ENCODE measurements around the gene ADGRD1. TPM values are rescaled to one million over a fixed set of nuclear protein-coding genes. Genes with fewer than 3 reads are reported as not detected.
"Not testable (repeated sequence)": the region's sequence is repeated elsewhere in the genome, so short reads cannot be mapped to it uniquely, and the experiment has no call there.

The ADGRD1 gene
- total RNA-seq, 3 donors from 2014 or later: 11.6 to 47.5 (median 18.7) TPM

- Histone ChIP-seq H3K4me1 (no peaks in the 10 kb centered on the region), H3K9me3 (no peaks in the 10 kb centered on the region), H3K4me3 (no peak overlapping the region), H3K27me3 (peaks cover 0 to 3% of the 10 kb centered on the region in 2 donors), H3K36me3 (no peaks in the 10 kb centered on the region), H3K27ac (no peak overlapping the region)
- no peak for DNase-seq (ENCODE audit: low spot score in 2 of 2)
- TF ChIP-seq POLR2AphosphoS5 (IDR thresholded peaks at IDR 0.05) (no peak), POLR2A (IDR thresholded peaks at IDR 0.05) (no peak), CTCF (IDR thresholded peaks at IDR 0.05) (no peak)
- intact Hi-C loops (cut with DNase I; ENCODE audit: low total_unique reads): no loop called here
Observed at GRCh38 chr12:131066207-131066885, 112.6 kb downstream of the ADGRD1 start.

GRCh38 chr12:131066886-131067490, 113.3 kb downstream of the ADGRD1 start:
- H3K9me3 ChIP-seq: no peaks in the 10 kb centered on the region
- intact Hi-C loops (cut with DNase I; ENCODE audit: low total_unique reads): no loop called here
- H3K27ac ChIP-seq: no peak overlapping the region
- no peaks in the 10 kb centered on the region for H3K36me3 ChIP-seq
- no peak overlapping the region for H3K4me3 ChIP-seq
- H3K4me1 ChIP-seq: no peaks in the 10 kb centered on the region
- no peak for DNase-seq (ENCODE audit: low spot score in 2 of 2)
- TF ChIP-seq POLR2A (IDR thresholded peaks at IDR 0.05) (no peak), CTCF (IDR thresholded peaks at IDR 0.05) (no peak), POLR2AphosphoS5 (IDR thresholded peaks at IDR 0.05) (no peak)
- H3K27me3 ChIP-seq: no peaks in the 10 kb centered on the region

GRCh38 chr12:131067981-131068851, 114.5 kb downstream of the ADGRD1 start:
- Histone ChIP-seq H3K4me3 (no peak overlapping the region), H3K9me3 (no peaks in the 10 kb centered on the region), H3K27me3 (no peaks in the 10 kb centered on the region), H3K27ac (no peak overlapping the region), H3K4me1 (no peaks in the 10 kb centered on the region), H3K36me3 (no peaks in the 10 kb centered on the region)
- DNase-seq (ENCODE audit: low spot score in 2 of 2): no peak
- intact Hi-C loops (cut with DNase I; ENCODE audit: low total_unique reads): no loop called here
- TF ChIP-seq POLR2AphosphoS5 (IDR thresholded peaks at IDR 0.05) (no peak), POLR2A (IDR thresholded peaks at IDR 0.05) (no peak), CTCF (IDR thresholded peaks at IDR 0.05) (no peak)

- H3K27ac ChIP-seq; intact Hi-C loops (cut with DNase I; ENCODE audit: low total_unique reads); H3K27me3 ChIP-seq; H3K4me3 ChIP-seq; DNase-seq (ENCODE audit: low spot score in 2 of 2); H3K4me1 ChIP-seq; H3K9me3 ChIP-seq; H3K36me3 ChIP-seq: not testable (repeated sequence)
Observed at GRCh38 chr12:131068926-131069720, 115.4 kb downstream of the ADGRD1 start.

- not testable (repeated sequence) for H3K27ac ChIP-seq; H3K4me3 ChIP-seq; H3K4me1 ChIP-seq; DNase-seq (ENCODE audit: low spot score in 2 of 2); H3K9me3 ChIP-seq; H3K27me3 ChIP-seq; H3K36me3 ChIP-seq
- intact Hi-C loops (cut with DNase I; ENCODE audit: low total_unique reads): loop anchor here (5.0 kb wide), 1 partner anchor 162 kb away; no protein-coding TSS in a partner anchor
Observed at GRCh38 chr12:131070136-131070535, 116.4 kb downstream of the ADGRD1 start.

GRCh38 chr12:131070668-131071067, 117.0 kb downstream of the ADGRD1 start:
- H3K27ac ChIP-seq; H3K4me3 ChIP-seq; H3K27me3 ChIP-seq; DNase-seq (ENCODE audit: low spot score in 2 of 2); H3K9me3 ChIP-seq; H3K4me1 ChIP-seq; H3K36me3 ChIP-seq: not testable (repeated sequence)
- intact Hi-C loops (cut with DNase I; ENCODE audit: low total_unique reads): loop anchor here (5.0 kb wide), 1 partner anchor 162 kb away; no protein-coding TSS in a partner anchor

GRCh38 chr12:131071234-131071820, 117.6 kb downstream of the ADGRD1 start:
- not testable (repeated sequence) for H3K36me3 ChIP-seq; H3K27me3 ChIP-seq; H3K27ac ChIP-seq; DNase-seq (ENCODE audit: low spot score in 2 of 2); H3K4me3 ChIP-seq; H3K4me1 ChIP-seq; H3K9me3 ChIP-seq
- intact Hi-C loops (cut with DNase I; ENCODE audit: low total_unique reads): loop anchor here (5.0 kb wide), 1 partner anchor 161 kb away; no protein-coding TSS in a partner anchor

- H3K4me1 ChIP-seq; DNase-seq (ENCODE audit: low spot score in 2 of 2); H3K36me3 ChIP-seq; H3K27me3 ChIP-seq; H3K4me3 ChIP-seq; H3K9me3 ChIP-seq; H3K27ac ChIP-seq: not testable (repeated sequence)
- intact Hi-C loops (cut with DNase I; ENCODE audit: low total_unique reads): loop anchor here (5.0 kb wide), 1 partner anchor 160 kb away; no protein-coding TSS in a partner anchor
Observed at GRCh38 chr12:131071950-131072349, 118.2 kb downstream of the ADGRD1 start.

All from breast epithelium (tissue), 4 donors.